WTC11 (cell line): Measurements from ENCODE around the gene RSKR. TPM values are rescaled to one million over a fixed set of nuclear protein-coding genes. Genes with fewer than 3 reads are reported as not detected.
A peak's percentile ranks its signal among the peaks of the same experiment; 100 is the strongest.

Experiments
- ATF6 ChIP-seq: sonication (generic); formaldehyde crosslinking; IDR thresholded peaks from 2 replicates; pipeline ENCODE4 v1.8.1; 2023; ENCODE audit warnings: mild to moderate bottlenecking, missing genetic modification reagents
- CBFB ChIP-seq: sonication (generic); formaldehyde crosslinking; IDR thresholded peaks from 2 replicates; pipeline ENCODE4 v1.8.1; 2022; ENCODE audit warnings: mild to moderate bottlenecking, low read depth, missing genetic modification reagents
- CDX4 ChIP-seq: fragments of 250-450 bp; sonication (Bioruptor Pico); IDR thresholded peaks from 2 replicates; pipeline ENCODE4 v1.9.0; 2021; ENCODE audit warnings: moderate library complexity, mild to moderate bottlenecking, inconsistent platforms, borderline replicate concordance
- E2F4 ChIP-seq: sonication (generic); formaldehyde crosslinking; IDR thresholded peaks from 2 replicates; pipeline ENCODE4 v1.8.1; 2022; ENCODE audit warnings: low read depth, mild to moderate bottlenecking, moderate library complexity, missing genetic modification reagents, borderline replicate concordance
- ELF4 ChIP-seq: sonication (generic); formaldehyde crosslinking; IDR thresholded peaks from 2 replicates; pipeline ENCODE4 v1.8.1; 2022; ENCODE audit warnings: low read depth, mild to moderate bottlenecking, moderate library complexity, missing genetic modification reagents
- EMX1 ChIP-seq: fragments of 250-450 bp; sonication (Bioruptor Pico); IDR thresholded peaks from 2 replicates; pipeline ENCODE4 v1.8.0; 2021; ENCODE audit warnings: mild to moderate bottlenecking
- FOXP4 ChIP-seq: sonication (generic); formaldehyde crosslinking; IDR thresholded peaks from 2 replicates; pipeline ENCODE4 v1.8.0; 2022; ENCODE audit warnings: mild to moderate bottlenecking, missing genetic modification reagents
- GRHL2 ChIP-seq: fragments of 250-450 bp; sonication (Bioruptor Pico); IDR thresholded peaks from 2 replicates; pipeline ENCODE4 v1.8.0; 2022; ENCODE audit warnings: mild to moderate bottlenecking, moderate library complexity; ENCODE audit not compliant: insufficient replicate concordance, severe bottlenecking
- IRF1 ChIP-seq: sonication (generic); formaldehyde crosslinking; IDR thresholded peaks from 2 replicates; pipeline ENCODE4 v1.8.0; 2023; ENCODE audit warnings: missing genetic modification reagents
- JUN ChIP-seq: sonication (generic); formaldehyde crosslinking; IDR thresholded peaks from 2 replicates; pipeline ENCODE4 v1.8.0; 2023; ENCODE audit warnings: mild to moderate bottlenecking, missing genetic modification reagents
- MAX ChIP-seq: sonication (generic); formaldehyde crosslinking; IDR thresholded peaks from 2 replicates; pipeline ENCODE4 v1.8.0; 2022; ENCODE audit warnings: mild to moderate bottlenecking, missing genetic modification reagents
- MXD4 ChIP-seq: fragments of 250-450 bp; sonication (Bioruptor Pico); IDR thresholded peaks from 2 replicates; pipeline ENCODE4 v1.8.0; 2021; ENCODE audit warnings: mild to moderate bottlenecking, moderate library complexity, borderline replicate concordance
- NFE2L1 ChIP-seq: sonication (generic); formaldehyde crosslinking; IDR thresholded peaks from 2 replicates; pipeline ENCODE4 v1.8.1; 2023; ENCODE audit warnings: missing genetic modification reagents
- NR2C2 ChIP-seq: sonication (generic); formaldehyde crosslinking; IDR thresholded peaks from 2 replicates; pipeline ENCODE4 v1.8.0; 2022; ENCODE audit warnings: mild to moderate bottlenecking, missing genetic modification reagents
- RELA ChIP-seq: sonication (generic); formaldehyde crosslinking; IDR thresholded peaks from 2 replicates; pipeline ENCODE4 v1.8.1; 2022; ENCODE audit warnings: missing genetic modification reagents, mild to moderate bottlenecking, borderline replicate concordance
- RORB ChIP-seq: fragments of 250-450 bp; sonication (Bioruptor Pico); IDR thresholded peaks from 2 replicates; pipeline ENCODE4 v1.9.0; 2021; ENCODE audit warnings: mild to moderate bottlenecking
- SMAD4 ChIP-seq: sonication (generic); formaldehyde crosslinking; IDR thresholded peaks from 2 replicates; pipeline ENCODE4 v1.8.0; 2022; ENCODE audit warnings: mild to moderate bottlenecking, missing genetic modification reagents
- TCF7 ChIP-seq: sonication (generic); formaldehyde crosslinking; IDR thresholded peaks from 2 replicates; pipeline ENCODE4 v1.8.0; 2022; ENCODE audit warnings: mild to moderate bottlenecking, low read depth, missing genetic modification reagents, moderate library complexity
- TEAD1 ChIP-seq: sonication (generic); formaldehyde crosslinking; IDR thresholded peaks from 2 replicates; pipeline ENCODE4 v1.8.0; 2022; ENCODE audit warnings: mild to moderate bottlenecking, missing genetic modification reagents
- TEAD4 ChIP-seq: sonication (generic); formaldehyde crosslinking; IDR thresholded peaks from 2 replicates; pipeline ENCODE4 v1.8.0; 2022; ENCODE audit warnings: mild to moderate bottlenecking, missing genetic modification reagents
- ZBTB43 ChIP-seq: sonication (generic); formaldehyde crosslinking; IDR thresholded peaks from 2 replicates; pipeline ENCODE4 v1.8.1; 2023; ENCODE audit warnings: mild to moderate bottlenecking, missing genetic modification reagents
- ZNF263 ChIP-seq: sonication (generic); formaldehyde crosslinking; IDR thresholded peaks from 2 replicates; pipeline ENCODE4 v1.8.1; 2022; ENCODE audit warnings: low read depth, mild to moderate bottlenecking, moderate library complexity, missing genetic modification reagents
- ZNF317 ChIP-seq: sonication (generic); formaldehyde crosslinking; IDR thresholded peaks from 2 replicates; pipeline ENCODE4 v1.8.1; 2023; ENCODE audit warnings: low read depth, mild to moderate bottlenecking, moderate library complexity, missing genetic modification reagents, borderline replicate concordance
- ZNF512 ChIP-seq: sonication (generic); formaldehyde crosslinking; IDR thresholded peaks from 2 replicates; pipeline ENCODE4 v1.8.1; 2022; ENCODE audit warnings: missing genetic modification reagents, borderline replicate concordance
- ZNF532 ChIP-seq: fragments of 250-450 bp; sonication (Bioruptor Pico); IDR thresholded peaks from 2 replicates; pipeline ENCODE4 v1.9.0; 2021; ENCODE audit warnings: mild to moderate bottlenecking, borderline replicate concordance
- total RNA-seq: library from RNA; stranded (reverse); gene quantifications from 3 replicates; pipeline ENCODE4 v1.2.3, GENCODE V29; 2021

RSKR gene
- total RNA-seq, 1 experiment from 2014 or later: 28.0 TPM

- TF ChIP-seq ZNF532 (CRISPR knock-in tag): no peak
- TF ChIP-seq IRF1: no peak; the same call in 1 of the 2 replicates
- TF ChIP-seq E2F4 (CRISPR knock-in tag): peak; percentile 96
- no peak for TF ChIP-seq TCF7 (CRISPR knock-in tag)
- no peak for TF ChIP-seq JUN (CRISPR knock-in tag)
- no peak for TF ChIP-seq ZBTB43 (CRISPR knock-in tag)
- TF ChIP-seq ZNF317 (CRISPR knock-in tag): no peak
- 0 out of 2 replicates have a peak, but pooled peaks have one; percentile 23 for TF ChIP-seq TEAD4 (CRISPR knock-in tag)
- no peak for TF ChIP-seq CBFB (CRISPR knock-in tag)
- no peak for TF ChIP-seq ZNF512
- no peak for TF ChIP-seq RORB (CRISPR knock-in tag)
- peak; percentile 65; the same call in 1 of the 2 replicates for TF ChIP-seq MAX
- no peak for TF ChIP-seq CDX4 (CRISPR knock-in tag)
- 0 out of 2 replicates have a peak, but pooled peaks have one; percentile 42 for TF ChIP-seq ELF4 (CRISPR knock-in tag)
- TF ChIP-seq MXD4 (CRISPR knock-in tag): no peak
- no peak for TF ChIP-seq NFE2L1 (CRISPR knock-in tag)
- 0 out of 2 replicates have a peak, but pooled peaks have one; percentile 38 for TF ChIP-seq SMAD4 (CRISPR knock-in tag)
- no peak for TF ChIP-seq EMX1 (CRISPR knock-in tag)
- no peak for TF ChIP-seq ATF6
- TF ChIP-seq NR2C2 (CRISPR knock-in tag): no peak
- no peak for TF ChIP-seq RELA
- TF ChIP-seq FOXP4: no peak
- no peak for TF ChIP-seq GRHL2
- no peak for TF ChIP-seq ZNF263 (CRISPR knock-in tag)
- TF ChIP-seq TEAD1 (CRISPR knock-in tag): 0 out of 2 replicates have a peak, but pooled peaks have one; percentile 30
Measured at GRCh38 chr17:28598799-28599310, 15.1 kb downstream of the RSKR start, which contains the start of gene SPAG5 (continued).
